Fibroblast of skin of left biceps (primary cell): ENCODE data around the gene MFN1.

Source experiments
- DNase-seq, 2 experiments: peaks; one replicate each; pipeline ENCODE4 v3.0.0-alpha.2; 2013; ENCODE audit warnings: low read depth in 2 of 2

The MFN1 gene

DNA sequence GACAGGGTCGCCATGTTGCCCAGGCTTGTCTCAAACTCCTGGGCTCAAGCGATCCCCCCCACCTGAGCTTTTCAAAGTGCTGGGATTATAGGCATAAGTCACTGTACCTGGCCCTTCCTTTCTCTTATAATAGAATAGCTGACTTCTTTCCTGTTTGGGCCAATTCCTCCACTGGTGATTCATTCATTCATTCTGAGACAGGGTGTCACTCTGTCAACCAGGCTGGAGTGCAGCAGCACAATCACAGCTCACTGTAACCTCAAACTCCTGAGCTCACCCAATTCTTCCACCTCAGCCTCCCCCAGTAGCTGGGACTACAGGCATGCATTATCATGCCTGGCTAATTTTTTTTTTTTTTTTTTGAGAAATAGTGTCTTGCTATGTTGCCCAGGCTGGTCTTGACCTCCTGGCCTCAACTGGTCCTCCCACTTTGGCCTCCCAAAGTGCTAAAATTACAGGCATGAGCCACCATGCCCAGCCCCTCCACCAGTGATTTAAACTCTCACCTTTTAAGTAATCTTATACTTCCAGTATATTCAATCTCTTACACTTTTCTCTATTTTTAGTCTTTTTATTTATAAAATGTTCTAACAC, 82.9 kb downstream of the MFN1 start:
- DNase-seq, result no peak

DNA sequence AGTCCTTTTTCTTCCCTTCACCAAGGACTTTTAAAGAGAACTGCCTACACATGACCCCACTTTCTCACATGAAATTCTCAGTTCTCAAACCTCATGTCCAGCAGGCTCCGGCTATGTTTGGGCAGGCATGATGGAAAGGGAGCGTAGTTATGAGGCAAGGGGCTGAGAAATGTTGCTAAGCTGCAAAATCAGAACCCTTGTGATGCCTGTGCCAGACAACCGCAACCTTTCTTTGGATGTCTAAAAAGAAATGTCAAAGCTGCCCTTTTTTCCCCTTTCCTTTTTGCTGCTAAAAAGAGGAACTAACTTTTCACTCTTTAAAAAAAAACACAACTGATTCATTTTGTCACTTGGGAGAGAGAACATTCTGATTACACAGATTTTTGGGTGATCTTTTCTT, 84.5 kb downstream of the MFN1 start:
- DNase-seq, result no peak

DNA sequence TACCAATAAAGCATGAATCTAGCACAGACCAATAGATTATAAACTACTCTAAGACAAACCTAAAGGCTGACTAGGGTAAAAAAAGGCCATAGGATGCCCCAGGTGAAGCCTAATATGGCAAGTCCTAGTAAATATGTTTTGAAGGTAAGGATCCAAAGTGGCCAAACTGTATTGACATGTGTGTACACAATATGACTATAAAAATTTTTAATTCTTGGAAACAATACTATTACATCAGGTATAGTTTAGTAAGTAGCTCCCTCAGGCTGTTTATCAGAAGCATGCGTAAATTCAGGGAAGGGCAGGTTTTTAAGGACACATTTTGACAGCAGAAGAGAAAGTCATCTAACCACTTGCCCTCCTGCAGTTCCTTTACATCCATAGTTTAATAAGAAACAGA, 84.9 kb downstream of the MFN1 start:
- no peak for DNase-seq

DNA sequence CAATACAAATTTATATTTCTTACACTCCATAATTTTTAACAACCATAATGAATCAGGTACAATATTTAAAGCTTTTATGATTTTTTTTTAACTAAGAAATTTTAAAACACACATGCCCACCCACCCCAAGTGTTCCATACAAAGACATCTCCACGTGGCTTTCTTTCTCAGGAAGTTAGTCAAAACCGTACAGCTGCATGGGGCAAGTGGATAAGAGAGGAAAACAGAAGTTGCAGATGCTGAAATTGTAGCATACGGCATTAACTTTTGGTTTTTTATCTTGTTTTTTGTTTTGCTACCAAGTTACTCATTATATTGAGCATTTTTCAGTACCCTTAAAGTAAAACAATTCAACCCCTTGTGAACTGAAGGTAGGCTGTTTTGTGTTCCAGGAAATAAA, 89.0 kb downstream of the MFN1 start:
- DNase-seq, result no peak

DNA sequence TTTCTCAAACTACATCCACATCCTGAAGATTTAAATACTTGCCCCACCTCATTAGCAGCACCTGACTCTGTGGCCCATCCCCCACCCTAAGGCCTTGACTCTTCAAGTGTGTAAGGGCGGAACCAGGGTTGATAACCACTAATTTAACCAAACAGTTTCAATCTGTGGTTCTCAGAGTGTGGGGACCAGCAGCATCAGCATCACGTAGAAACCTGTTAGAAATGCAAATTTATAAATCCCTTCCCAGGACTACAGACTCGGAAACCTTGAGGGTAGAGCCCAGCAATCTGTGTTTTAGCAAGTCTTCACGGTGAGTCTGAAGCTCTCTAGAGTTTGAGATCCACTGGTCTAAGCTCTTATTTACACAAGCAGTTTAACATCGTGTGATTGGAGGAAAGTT, 91.3 kb downstream of the MFN1 start:
- DNase-seq, result no peak
